Stimulated activated naive CD8-positive, alpha-beta T cell treated with anti-CD3 and anti-CD28 coated beads, Interleukin-15, Interleukin-2, amounts not matched to agents 100 U/mL and 50 U/mL, for 24 hours (primary cell): ENCODE measurements around the gene ADD2.
A peak's percentile ranks its signal among the peaks of the same experiment; 100 is the strongest.
"Not testable (repeated sequence)": the region's sequence is repeated elsewhere in the genome, so short reads cannot be mapped to it uniquely, and the experiment has no call there.

ENCODE experiments used
- ATAC-seq: fragments of 150-1000 bp; cut with Tn5 transposase; one replicate; pipeline ENCODE4 v1.10.0; 2021
- DNase-seq: peaks from one replicate; pipeline ENCODE4 v3.0.0; 2021

ADD2 gene

GRCh38 chr2:70641263-70641784 lies 126.7 kb downstream of the ADD2 start:
- DNase-seq (no peak), ATAC-seq (peak; percentile 44)

- DNase-seq (no peak), ATAC-seq (no peak)
Observed at GRCh38 chr2:70639841-70640436, 128.1 kb downstream of the ADD2 start.

GRCh38 chr2:70638561-70638960 lies 129.4 kb downstream of the ADD2 start:
- no peak for DNase-seq
- ATAC-seq, result no peak

GRCh38 chr2:70633508-70633907 lies 134.5 kb downstream of the ADD2 start:
- DNase-seq (no peak), ATAC-seq (no peak)

- ATAC-seq (no peak), DNase-seq (no peak)
Observed at GRCh38 chr2:70632966-70633365, 135.0 kb downstream of the ADD2 start.

- ATAC-seq, result no peak
Observed at GRCh38 chr2:70632388-70632787, 135.6 kb downstream of the ADD2 start.

GRCh38 chr2:70630761-70631160 lies 137.2 kb downstream of the ADD2 start:
- DNase-seq, result no peak
- no peak for ATAC-seq

More at GRCh38 chr2:70632388-70632787, 135.6 kb downstream of the ADD2 start:
- DNase-seq, result no peak

DNA sequence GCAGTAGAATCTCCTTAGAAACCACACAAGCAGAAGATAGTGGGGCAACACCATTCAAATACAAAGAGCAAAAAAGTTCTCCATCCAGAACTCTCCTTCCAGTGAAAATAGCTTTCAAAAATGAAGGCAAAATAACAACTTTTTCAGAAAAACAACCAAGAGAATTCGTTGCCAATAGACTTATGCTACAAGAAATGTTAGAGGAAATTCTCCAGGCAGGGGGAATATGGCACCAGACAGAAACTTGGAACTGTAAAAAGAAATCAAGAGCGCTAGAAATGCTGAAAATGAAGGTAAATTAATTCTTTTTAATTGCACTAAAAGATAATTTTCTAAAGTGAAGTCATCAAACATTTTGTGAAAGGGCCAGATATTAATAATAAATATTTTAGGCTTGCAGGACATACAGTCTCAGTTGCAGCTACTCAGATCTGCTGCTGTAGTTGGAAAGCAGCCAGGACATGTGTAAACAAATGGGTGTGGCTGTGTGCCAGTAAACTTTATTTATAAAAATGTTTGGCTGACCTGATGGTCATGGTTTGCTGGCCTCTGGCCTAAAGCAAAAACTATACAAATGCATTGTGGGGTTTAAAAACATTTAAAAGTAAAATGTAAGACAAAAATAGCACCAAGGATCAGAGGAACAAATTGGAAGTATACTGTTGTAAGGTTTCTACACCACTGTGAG lies 140.6 kb downstream of the ADD2 start:
- no peak for DNase-seq
- ATAC-seq, result no peak

DNA sequence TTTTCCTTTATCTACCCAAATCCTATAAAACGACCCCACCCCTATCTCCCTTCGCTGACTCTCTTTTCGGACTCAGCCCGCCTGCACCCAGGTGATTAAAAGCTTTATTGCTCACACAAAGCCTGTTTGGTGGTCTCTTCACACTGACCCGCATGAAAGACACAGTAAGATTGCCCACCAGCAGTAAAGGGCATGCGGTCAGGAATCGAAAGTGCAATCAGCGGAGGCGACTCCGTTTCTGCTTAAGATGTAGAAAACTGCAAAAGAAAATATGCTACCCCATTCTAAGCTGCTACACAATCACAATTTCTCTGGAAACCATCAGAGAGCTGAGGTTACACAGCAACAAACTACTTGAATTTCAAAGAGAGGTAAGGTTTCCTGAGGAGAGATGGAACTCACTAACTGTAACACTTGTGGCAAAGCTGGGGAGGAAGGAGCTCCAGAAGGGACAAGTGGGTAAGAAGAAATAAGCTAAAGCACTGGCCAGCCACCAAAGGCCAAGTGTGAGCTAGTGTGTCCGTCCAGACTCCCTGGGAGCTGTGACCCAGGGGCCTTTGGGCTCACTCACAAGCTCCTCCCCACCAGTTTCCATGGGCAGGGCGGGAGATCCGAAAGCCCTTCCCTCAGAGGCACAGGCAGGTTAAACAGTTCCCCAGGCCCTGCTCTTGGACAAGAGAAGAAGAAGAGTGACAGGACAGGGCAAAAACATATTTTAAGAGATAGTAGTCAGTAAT lies 141.6 kb downstream of the ADD2 start:
- ATAC-seq, result no peak

DNA sequence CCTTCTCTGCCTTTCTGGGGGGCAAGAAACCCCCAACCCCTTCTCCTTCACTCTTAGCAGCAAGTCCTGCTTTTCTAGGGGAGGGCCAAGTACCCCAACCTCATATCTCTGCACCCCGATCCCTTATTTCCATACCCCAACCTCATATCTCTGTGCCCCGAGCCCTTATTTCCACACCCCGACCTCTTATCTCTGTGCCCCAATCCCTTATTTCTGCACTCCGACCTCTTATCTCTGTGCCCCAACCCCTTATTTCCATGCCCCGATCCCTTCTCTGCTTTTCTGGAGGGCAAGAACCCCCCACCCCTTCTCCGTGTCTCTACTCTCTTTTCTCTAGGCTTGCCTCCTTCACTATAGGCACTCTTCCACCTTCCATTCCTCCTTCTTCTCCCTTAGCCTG lies 146.5 kb downstream of the ADD2 start:
- DNase-seq, ATAC-seq: not testable (repeated sequence)

More for the DNA sequence above, 141.6 kb downstream of the ADD2 start:
- no peak for DNase-seq

GRCh38 chr2:70620020-70620419 lies 148.0 kb downstream of the ADD2 start:
- no peak for DNase-seq
- ATAC-seq, result no peak

DNA sequence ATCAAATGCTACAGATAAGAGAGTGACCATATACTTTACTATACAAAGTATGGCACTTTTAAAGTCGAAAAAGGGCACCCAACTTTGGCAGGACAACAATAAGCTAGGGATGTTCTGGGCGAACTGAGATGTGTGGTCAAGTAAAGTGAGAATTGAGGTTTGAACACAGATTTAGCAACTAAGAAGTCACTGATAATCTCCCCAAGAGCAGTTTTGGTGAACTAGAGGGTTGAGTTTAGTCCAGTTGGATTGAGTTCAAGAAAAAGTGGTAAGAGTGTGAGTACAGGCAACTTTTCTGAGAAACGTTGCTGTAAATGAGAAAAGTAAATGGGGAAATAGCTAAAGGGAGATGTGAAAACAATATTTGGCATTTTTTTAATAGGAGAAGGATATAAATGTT lies 148.8 kb downstream of the ADD2 start:
- no peak for DNase-seq
- ATAC-seq, result no peak

DNA sequence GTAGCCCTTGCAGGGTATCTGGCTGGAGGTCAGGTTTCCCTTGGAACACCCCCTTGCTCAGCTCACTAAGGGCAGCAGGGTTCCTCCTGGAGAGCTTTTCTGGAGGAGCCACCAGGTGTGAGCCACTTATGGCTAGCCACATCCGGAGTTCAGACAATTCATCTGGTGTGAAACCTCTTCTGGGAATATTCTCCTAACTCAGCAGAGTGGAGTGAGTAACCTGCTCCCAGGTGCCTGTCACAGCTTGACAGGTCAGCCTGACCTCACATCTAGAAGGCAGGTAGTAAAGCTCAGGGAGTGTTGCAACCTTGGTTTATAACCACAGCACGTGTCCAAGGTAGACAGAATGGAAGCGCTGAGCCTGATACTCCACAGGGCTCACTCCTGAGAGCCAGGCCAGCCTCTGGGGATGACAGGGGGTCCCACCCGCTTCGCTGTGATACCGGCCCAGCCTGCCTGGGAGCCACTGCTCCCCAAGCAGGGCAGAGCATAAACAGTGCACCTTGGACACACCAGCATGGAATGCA lies 151.8 kb downstream of the ADD2 start:
- ATAC-seq (no peak), DNase-seq (no peak)

- ATAC-seq (no peak), DNase-seq (no peak)
Observed at GRCh38 chr2:70615222-70615621, 152.8 kb downstream of the ADD2 start.

DNA sequence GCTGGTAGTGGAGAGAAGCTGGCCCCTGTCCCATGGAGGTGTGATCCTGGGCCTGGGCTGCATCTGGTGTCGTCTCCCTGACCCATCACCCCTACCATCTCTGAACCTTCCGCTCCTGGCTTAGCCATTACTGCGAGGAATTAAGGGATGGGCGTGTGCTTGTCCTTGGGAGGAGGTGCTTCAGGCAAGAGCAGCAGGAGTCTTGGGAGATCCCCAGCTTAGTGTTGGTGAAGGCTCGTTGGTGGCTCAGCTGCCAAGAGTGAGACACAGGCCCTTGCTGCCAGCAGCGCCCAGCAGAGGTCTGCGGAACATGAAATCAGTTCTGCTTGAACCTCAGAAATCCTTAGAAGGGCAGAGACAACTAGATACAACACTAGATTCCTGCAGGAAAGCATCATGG lies 154.5 kb downstream of the ADD2 start:
- no peak for ATAC-seq
- no peak for DNase-seq

- ATAC-seq (no peak), DNase-seq (no peak)
Observed at GRCh38 chr2:70612574-70612973, 155.4 kb downstream of the ADD2 start.

- no peak for DNase-seq
- ATAC-seq, result no peak
Observed at GRCh38 chr2:70608373-70608772, 159.6 kb downstream of the ADD2 start.

DNA sequence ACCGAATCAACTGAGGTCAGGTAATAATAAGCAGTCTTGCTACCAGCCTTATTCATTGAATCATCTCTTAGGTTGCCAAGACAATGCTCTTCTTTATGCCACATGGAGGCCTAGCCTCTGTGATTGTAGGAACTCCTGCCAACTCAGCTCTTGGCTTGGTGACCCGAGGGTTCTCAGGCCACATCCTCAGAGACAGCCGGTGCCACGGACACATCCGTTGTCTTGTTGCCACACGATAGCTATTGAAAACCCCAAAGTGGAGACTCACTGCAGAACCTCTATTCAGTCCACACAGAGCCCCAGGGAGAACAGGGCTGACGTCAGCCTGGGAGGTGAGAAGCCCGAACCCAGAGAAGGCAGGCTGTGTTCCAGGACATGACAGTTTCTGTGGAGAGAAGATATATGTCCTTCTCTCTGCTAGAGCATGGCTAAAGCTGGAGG lies 160.9 kb downstream of the ADD2 start:
- DNase-seq, result no peak
- no peak for ATAC-seq
